Measurements from ENCODE around the gene GLTP.

The GLTP gene

DNA sequence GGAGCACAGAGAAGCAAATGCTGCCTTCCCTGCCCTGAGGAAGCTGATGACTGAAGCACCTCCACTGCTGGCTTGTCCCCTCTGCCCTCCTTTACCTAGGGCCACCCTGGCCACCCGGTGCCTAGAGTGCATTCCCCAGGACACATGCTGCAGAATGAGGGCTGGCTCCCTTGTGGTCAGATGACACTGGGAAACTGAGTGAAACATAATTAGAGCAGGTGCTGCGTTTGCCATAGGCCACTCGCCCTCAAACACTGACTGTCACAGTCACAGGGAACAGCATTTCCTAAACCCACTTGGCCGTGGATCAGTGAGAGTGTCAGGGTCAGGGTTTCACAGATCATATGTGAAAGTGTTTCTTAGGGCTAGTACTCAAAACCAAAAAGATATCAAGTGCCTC, 35.7 kb upstream of the GLTP start:
- H3K27me3 ChIP-seq (ENCODE audit: low read length): no peaks in the 10 kb centered on the region
- H2AFZ ChIP-seq (ENCODE audit: low read depth, low read length, severe bottlenecking): no peak overlapping the region
- H3K9me2 ChIP-seq (replicated peaks; ENCODE audit: insufficient read depth, low read length): no peaks in the 10 kb centered on the region
- no peak for TF ChIP-seq EZH2phosphoT487 (conservative IDR thresholded peaks at IDR 0.05; ENCODE audit: low read length)
- TF ChIP-seq, protein P1, sequence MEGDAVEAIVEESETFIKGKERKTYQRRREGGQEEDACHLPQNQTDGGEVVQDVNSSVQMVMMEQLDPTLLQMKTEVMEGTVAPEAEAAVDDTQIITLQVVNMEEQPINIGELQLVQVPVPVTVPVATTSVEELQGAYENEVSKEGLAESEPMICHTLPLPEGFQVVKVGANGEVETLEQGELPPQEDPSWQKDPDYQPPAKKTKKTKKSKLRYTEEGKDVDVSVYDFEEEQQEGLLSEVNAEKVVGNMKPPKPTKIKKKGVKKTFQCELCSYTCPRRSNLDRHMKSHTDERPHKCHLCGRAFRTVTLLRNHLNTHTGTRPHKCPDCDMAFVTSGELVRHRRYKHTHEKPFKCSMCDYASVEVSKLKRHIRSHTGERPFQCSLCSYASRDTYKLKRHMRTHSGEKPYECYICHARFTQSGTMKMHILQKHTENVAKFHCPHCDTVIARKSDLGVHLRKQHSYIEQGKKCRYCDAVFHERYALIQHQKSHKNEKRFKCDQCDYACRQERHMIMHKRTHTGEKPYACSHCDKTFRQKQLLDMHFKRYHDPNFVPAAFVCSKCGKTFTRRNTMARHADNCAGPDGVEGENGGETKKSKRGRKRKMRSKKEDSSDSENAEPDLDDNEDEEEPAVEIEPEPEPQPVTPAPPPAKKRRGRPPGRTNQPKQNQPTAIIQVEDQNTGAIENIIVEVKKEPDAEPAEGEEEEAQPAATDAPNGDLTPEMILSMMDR (IDR thresholded peaks at IDR 0.05; ENCODE audit: insufficient read depth, low read length, poor library complexity, severe bottlenecking): no peak
- peaks cover 4% of the 10 kb centered on the region; the same call in 1 of the 2 replicates for H3K36me3 ChIP-seq (ENCODE audit: low read length)
- no peaks in the 10 kb centered on the region for H3K9me3 ChIP-seq (ENCODE audit: insufficient read depth, low read length)
- no peaks in the 10 kb centered on the region for H3F3A ChIP-seq (ENCODE audit: insufficient read depth)
- H3K79me2 ChIP-seq (ENCODE audit: insufficient read depth, low read length): no peaks in the 10 kb centered on the region
- no peaks in the 10 kb centered on the region for H4K20me1 ChIP-seq (ENCODE audit: low read depth, low read length)
- no peak overlapping the region for H3K27ac ChIP-seq (ENCODE audit: low read depth, low read length)
- H3K4me2 ChIP-seq (ENCODE audit: low read depth, low read length, poor library complexity, severe bottlenecking): no peak overlapping the region
- H3K4me3 ChIP-seq (ENCODE audit: insufficient read depth, low read length, poor library complexity, severe bottlenecking): no peak overlapping the region
- H3K9ac ChIP-seq (ENCODE audit: low read length): no peak overlapping the region

DNA sequence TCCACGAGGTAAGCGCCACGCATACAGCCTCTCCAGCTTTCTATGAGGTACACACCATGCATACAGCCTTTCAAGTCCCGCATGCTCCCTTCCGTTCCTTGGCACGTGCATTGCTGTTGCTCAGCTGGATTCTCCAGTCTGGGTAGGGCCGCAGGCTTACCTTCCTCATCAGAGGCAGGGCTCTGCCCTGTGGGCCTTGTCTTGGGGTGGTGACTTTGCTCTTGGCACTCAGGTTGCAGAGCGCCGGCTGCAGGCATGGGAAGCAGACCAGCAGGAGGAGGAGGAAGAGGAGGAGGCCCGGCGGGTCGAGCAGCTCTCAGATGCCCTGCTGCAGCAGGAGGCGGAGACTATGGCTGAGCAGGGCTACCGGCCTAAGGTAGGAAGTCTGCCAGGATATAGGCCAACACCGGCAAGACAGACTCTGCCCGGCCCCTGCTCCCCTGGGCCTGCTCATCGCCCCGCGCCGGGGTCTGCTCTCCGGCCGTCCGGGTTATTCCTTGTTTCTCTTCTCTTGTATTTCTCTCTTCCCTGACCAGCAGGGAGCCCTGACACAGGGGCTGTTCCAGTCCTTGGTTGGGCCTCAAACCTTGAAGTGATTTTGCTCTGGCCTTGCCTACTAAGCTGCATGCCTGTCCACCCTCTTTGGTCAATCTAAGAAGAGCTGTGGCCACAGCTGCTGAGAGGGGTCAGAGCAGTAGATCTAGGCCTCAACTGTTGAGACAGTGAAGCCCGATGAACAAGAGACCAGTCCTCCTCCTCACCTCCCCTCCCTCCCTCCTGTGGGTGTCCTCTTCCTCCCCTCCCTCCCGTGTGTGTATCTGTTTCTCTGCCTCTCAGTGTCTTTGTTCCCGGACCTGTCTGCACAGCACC, 35.1 kb upstream of the GLTP start:
- no peaks in the 10 kb centered on the region for H3K27me3 ChIP-seq (ENCODE audit: low read length)
- no peaks in the 10 kb centered on the region for H3K9me2 ChIP-seq (replicated peaks; ENCODE audit: insufficient read depth, low read length)
- no peaks in the 10 kb centered on the region for H3F3A ChIP-seq (ENCODE audit: insufficient read depth)
- no peaks in the 10 kb centered on the region for H4K20me1 ChIP-seq (ENCODE audit: low read depth, low read length)
- no peak overlapping the region for H3K9ac ChIP-seq (ENCODE audit: low read length)
- H3K27ac ChIP-seq (ENCODE audit: low read depth, low read length): no peak overlapping the region
- no peaks in the 10 kb centered on the region for H3K79me2 ChIP-seq (ENCODE audit: insufficient read depth, low read length)
- no peak overlapping the region for H3K4me3 ChIP-seq (ENCODE audit: insufficient read depth, low read length, poor library complexity, severe bottlenecking)
- no peak overlapping the region for H3K4me2 ChIP-seq (ENCODE audit: low read depth, low read length, poor library complexity, severe bottlenecking)
- H3K36me3 ChIP-seq (ENCODE audit: low read length): peaks cover 4% of the 10 kb centered on the region; the same call in 1 of the 2 replicates
- TF ChIP-seq EZH2phosphoT487 (conservative IDR thresholded peaks at IDR 0.05; ENCODE audit: low read length): no peak
- TF ChIP-seq, protein P1 (IDR thresholded peaks at IDR 0.05; ENCODE audit: insufficient read depth, low read length, poor library complexity, severe bottlenecking): no peak
- H3K9me3 ChIP-seq (ENCODE audit: insufficient read depth, low read length): no peaks in the 10 kb centered on the region
- H2AFZ ChIP-seq (ENCODE audit: low read depth, low read length, severe bottlenecking): no peak overlapping the region

DNA sequence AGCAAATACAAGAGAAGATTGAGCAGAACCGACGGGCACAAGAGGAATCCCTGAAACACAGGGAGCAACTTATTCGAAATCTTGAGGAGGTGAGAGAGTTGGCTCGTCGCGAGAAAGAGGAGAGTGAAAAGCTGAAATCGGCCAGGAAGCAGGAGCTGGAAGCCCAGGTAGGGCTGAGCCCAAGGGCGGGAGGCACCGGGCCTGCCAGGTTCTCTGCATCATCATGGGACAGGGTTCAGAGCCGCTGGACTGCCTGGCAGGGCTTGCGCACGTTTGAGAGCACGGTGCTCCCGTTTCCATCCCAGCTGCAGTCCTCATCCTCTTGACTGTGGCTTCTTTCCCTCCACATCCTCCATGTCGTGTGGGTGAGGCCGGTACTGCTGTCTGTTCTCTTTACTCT, 34.1 kb upstream of the GLTP start:
- Histone ChIP-seq H3K36me3 (ENCODE audit: low read length) (peaks cover 4% of the 10 kb centered on the region; the same call in 1 of the 2 replicates), H2AFZ (ENCODE audit: low read depth, low read length, severe bottlenecking) (no peak overlapping the region), H3K4me2 (ENCODE audit: low read depth, low read length, poor library complexity, severe bottlenecking) (no peak overlapping the region), H3K9ac (ENCODE audit: low read length) (no peak overlapping the region), H3K9me3 (ENCODE audit: insufficient read depth, low read length) (no peaks in the 10 kb centered on the region), H3F3A (ENCODE audit: insufficient read depth) (no peaks in the 10 kb centered on the region), H4K20me1 (ENCODE audit: low read depth, low read length) (no peaks in the 10 kb centered on the region), H3K27me3 (ENCODE audit: low read length) (no peaks in the 10 kb centered on the region), H3K9me2 (replicated peaks; ENCODE audit: insufficient read depth, low read length) (no peaks in the 10 kb centered on the region), H3K79me2 (ENCODE audit: insufficient read depth, low read length) (no peaks in the 10 kb centered on the region), H3K4me3 (ENCODE audit: insufficient read depth, low read length, poor library complexity, severe bottlenecking) (no peak overlapping the region), H3K27ac (ENCODE audit: low read depth, low read length) (no peak overlapping the region)
- TF ChIP-seq EZH2phosphoT487 (conservative IDR thresholded peaks at IDR 0.05; ENCODE audit: low read length): no peak
- TF ChIP-seq, protein P1 (IDR thresholded peaks at IDR 0.05; ENCODE audit: insufficient read depth, low read length, poor library complexity, severe bottlenecking): no peak
